Fibroblast of skin of left quadriceps (primary cell): ENCODE data around the gene SHLD1.

ENCODE experiments used
- DNase-seq, 2 experiments: peaks; one replicate each; pipeline ENCODE4 v3.0.0-alpha.2; 2013; ENCODE audit warnings: low read depth in 2 of 2

The SHLD1 gene

DNA sequence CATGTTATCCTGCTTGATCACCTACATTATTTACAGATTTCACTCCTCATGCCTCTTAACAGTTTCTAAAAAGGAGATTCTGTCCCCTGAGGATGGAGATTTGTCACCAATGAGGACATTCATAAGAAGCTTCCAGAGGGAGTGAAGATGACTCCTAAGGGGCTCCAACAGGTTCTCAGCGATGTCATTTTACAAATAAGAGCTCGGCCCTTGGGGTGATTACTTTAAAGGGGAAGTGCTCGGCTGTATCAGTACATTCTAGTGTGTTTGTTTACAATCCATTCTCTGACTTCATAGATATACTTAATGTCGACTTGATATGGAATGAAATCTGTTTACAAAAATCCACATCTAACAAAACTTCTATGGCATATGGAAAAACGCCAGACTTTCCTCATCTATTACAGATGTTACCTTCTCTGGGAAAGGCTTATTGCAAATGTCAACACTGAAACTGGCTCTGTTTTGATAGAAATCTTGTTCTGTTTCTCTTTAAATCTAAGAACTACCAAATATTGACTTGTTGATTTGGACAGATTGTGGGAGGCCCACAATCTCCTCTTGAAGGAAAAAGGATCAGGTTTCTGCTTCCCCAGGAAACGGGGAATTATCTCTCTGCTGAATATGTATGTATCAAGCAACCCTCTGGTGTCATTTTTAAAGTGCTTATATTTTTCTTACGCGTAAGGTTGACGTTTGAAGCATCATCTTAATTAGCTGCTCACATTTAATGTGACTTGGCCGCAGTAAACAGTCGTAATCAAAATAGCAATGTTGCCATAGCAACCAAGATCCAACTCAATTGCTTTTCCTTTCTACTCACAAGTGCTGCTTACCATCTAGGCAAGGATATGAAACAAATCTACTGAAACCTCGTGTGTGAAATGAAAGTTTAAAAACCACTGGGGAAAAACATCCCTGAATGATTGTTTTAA lies 95.7 kb downstream of the SHLD1 start:
- DNase-seq: no peak

DNA sequence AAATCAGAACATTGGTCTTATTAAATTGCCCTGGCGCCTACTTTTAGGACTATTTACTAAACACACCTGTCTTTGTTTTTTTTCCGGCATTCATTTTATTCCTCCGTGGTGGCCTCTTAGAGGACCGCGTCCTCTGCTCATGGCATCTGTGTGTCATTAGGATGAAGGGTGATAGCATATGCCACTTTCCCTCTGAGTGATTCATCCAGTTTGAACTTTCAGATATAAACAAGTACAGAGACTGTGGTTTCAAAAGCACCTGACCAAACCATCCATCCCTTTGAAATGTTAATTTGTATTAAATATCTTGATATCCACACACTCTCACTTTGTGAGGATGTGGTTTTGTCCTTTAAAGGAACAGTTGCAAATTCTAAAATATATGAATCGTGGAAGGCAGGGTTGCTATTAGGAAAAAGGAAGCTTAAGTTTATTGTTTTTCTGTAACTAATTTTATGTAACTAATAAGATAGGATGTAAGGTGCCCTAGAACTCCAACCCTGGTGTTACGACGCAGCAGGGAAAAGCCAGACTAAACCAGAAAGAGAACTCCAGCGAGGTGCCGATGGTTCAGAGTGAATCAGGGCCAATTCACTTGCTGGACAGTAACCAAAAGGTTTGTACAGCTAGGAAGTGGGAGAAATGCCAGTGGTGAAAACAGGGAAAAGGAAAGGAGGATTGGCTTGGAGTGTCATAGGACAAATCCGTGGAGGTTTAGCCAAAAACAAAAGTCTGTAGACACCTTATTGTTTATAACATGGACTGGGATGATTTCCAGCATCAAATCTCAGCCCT lies 98.7 kb downstream of the SHLD1 start:
- DNase-seq: no peak

DNA sequence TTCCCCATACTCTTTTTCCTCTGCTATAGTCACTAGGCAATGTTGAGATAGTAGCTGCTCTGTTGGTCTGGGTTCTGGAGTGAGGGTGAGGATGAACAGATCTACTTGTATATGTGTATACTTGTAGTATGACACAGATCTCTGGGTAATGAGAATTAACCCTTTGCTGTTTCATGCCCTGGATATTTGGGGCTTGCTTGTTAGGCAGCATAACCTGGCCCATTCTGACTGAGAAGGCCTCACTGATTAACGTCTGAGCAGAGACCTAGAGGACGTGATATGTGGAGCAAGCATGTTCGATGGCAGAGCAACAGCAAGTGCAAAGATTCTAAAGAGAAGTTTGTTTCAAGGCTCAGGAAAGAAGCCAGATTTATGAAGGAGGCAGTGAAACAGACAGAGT lies 105.7 kb downstream of the SHLD1 start:
- DNase-seq: no peak

DNA sequence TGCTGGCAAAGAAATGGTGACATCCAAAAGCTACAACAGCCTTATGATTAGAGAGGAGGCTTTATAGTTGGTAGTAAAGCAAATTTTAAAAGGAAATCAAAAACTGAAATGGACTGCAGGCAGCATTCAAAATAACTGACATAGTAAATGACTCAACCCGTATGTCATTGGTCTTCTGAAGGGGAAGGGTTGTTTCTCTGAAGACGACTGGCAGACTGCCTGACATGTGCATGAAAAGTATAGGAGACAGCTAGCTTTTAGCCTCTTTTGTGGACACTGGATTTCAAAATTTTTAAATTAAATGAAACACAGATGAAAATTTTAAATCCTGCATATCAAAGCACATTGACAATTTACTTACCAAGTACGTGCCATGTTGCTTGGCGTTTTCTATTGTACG lies 109.4 kb downstream of the SHLD1 start:
- no peak for DNase-seq

DNA sequence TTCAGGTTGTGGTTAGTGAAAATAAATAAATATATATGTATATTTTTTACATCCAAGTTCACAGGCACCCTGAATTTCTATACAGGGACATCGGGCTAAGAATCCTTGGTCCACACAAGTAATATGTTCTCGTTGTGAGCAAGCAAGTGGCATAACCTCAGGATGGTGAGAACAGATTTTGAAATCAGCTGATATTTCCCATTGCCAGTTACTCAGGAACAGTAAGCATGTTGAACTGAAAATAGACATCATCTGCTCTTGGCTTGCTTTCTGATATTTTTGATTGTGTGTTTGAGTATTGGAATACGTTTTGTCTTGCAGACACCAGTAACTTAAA lies 112.5 kb downstream of the SHLD1 start:
- DNase-seq: no peak

DNA sequence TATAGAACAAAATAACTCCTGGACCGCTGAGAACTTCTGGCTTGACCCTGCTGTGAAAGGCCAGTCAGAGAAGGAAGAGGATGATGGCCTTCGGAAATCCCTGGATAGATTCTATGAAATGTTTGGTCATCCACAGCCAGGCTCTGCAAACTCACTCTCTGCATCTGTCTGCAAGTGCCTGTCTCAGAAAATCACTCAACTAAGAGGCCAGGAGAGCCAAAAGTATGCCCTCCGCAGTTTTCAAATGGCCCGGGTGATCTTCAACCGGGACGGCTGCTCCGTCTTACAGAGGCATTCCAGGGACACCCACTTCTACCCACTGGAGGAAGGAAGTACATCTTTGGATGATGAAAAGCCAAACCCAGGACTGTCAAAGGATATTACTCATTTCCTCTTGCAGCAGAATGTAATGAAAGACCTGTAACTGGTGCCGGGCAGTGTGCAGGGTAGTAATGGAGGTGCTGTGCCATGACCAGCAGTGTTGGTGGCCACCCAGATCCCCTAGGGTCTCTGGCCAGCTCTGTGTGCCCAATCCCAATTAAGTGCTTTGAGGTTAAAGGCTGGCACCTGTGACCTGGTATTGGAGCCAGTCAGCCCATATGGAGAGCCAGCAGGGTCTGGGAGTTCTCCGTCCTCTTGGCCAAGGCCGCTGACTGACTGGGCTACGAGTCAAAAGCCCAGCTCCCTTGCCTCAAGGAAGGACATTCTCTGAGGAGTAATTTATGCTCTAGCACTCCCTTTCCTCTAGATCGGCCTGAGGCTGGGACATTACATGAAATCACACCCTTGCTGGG lies 113.0 kb downstream of the SHLD1 start:
- no peak for DNase-seq

DNA sequence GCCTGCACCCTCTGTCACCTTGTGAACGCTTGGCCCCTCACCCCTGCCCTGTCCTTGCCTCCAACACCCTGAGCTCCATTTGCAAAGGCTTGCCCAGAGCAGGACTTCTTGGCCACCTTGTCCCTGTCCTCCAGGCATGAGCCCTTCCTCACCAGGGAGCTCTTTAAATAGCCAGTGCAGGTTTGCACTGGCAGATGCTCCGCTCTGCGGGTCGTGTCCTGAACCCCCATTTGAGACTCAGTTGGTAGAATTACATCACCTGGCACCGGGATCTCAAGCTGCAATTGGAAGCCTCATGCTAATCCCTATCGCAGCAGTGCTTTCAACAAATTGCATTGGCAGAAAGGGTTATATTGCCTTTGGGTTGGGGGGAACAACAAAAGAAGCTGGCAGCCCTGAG lies 114.2 kb downstream of the SHLD1 start:
- no peak for DNase-seq

DNA sequence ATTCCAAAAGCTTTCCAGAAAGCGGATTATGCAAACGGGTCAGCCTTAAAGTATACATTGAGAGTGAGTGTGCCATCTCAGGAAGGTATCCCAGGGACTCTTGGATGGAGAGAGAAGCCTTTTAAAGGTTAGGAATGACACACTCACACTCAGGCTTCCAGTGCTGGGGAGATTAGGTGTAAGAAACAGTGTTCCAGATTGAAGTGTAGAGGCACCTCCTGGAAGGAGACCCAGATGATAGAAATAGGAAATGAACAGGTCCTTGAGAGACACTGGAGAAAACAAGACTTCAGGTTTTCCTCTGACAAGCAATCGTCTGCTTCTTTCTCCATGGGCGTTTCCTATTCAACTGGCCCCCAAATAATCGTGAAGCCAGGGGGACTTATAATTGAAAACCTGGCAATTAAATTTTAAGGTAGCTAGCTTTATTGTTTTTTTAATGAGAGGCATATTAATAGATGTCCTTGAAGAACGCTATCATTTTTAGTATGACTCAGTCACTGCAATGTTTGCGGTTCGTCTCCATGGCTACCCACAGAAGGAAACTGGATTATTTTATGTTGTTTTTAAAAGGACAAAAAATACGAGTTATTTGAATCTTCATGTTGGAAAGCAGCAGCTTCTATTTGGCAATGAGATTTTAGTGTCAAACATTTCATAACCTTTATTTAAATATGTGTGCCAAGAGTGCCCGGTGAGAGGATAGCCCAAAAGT lies 114.8 kb downstream of the SHLD1 start:
- no peak for DNase-seq

DNA sequence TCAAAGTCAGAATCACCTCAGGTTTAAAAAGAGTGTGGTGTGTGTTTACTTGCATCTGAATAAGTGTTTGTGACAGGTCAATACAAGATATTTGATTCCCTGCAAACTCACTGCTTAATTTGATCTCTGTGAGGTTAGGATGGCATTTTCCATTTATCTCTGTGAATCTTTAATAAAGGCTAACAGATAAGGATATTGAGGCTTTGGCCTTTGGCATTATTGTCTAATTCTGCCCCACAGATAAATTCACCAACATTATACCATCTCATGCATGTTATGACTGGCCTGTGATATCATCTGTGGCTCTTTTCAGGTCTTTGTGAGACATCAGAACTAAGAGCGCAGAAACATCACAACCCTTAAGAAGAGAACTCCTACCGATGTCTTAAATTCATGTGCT lies 115.4 kb downstream of the SHLD1 start:
- no peak for DNase-seq

DNA sequence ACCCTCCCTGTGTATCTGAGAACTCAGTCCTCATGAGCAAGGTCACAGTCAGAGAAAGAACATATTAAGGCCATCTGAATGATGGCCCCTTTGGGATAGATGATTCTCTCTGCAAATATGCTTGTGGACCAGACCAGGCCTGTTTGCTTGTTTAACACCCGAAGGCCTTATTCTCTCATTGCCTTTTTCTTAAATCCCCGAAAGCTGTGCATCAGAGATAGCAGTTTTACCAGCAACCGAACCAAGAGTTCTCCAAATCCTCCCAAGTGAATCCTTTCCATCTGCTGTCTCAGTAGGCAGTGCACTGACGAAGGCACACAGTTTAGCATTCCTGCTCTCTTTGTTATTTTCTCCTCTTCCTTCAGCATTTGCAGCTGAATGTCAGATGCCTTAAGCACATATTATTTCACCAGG lies 120.4 kb downstream of the SHLD1 start:
- no peak for DNase-seq

DNA sequence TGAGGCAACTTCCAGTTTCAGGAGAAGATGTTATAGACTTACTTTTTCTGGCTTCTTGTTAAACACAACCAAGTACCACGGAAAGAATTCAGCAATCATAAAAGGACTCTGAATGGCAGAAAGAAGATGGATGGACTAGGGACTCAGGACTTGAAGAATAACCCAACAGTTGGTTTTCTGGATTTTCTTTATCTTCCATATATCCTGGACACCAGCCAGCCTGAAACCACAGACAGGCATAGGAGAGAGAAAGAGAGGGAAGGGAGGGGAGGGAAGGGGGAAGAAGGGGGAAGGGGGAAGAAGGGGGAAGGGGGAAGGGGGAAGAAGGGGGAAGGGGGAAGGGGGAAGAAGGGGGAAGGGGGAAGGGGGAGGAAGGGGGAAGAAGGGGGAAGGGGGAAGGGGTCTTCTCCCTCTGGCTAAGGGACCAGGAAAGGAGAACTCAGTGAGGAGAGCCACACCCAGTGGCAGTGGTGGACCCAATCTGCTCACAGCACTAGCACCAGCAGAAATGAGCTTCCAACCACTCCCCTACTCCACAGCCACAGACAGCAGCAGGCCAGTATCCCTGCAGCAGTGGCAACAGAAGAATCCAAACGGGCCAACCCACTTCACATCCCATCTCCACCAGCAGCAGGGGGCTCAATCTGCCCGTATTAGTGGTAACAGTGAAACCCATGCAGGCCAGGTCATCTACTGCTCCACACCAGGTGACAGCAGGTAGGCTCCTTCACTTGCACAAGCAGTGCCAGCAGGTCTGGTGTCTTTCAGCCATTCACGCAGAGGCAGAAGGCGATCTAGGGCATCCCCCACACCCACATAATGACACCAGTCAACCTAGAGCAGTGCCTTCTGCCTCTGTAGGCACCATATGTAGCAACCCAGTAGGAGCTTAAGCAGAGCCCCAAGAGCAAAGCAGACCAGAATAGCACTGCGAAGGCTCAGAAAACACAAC lies 121.5 kb downstream of the SHLD1 start:
- DNase-seq: no peak

DNA sequence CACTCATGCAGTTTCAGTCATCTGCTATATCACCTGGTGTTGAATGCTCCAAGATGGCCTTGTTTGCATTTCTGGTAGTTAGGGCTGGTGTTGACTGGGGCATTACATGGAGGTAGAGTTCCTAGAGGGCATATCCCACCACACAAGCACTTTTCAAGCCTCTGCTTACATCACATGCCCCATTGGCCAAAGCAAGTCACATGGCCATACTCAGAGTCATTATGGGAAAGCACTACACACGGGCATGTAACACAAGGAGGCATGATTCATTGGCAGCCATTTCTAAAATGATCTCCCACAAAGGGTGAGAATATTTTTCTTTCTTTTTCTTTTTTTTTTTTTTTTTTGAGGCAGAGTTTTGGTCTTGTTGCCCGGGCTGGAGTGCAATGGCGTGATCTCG lies 126.9 kb downstream of the SHLD1 start:
- DNase-seq: no peak

DNA sequence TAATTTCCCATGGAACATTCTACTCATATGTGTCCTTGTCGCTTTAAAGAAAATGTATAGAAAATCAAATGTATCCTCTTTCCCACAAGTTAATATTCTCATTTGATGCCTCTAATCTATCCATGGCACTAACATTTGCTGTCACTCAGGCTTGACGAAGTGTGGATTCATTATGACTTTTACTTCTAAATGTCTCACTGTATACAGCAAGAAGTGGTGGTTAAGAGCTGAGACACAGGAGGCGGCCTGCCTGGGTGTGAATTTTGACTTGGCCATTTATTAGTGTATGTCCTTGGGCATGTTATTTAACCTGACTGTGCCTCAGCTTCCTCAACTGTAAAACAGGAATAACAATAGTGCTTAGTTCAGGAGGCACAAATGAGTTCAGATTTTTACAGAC lies 130.1 kb downstream of the SHLD1 start:
- no peak for DNase-seq

DNA sequence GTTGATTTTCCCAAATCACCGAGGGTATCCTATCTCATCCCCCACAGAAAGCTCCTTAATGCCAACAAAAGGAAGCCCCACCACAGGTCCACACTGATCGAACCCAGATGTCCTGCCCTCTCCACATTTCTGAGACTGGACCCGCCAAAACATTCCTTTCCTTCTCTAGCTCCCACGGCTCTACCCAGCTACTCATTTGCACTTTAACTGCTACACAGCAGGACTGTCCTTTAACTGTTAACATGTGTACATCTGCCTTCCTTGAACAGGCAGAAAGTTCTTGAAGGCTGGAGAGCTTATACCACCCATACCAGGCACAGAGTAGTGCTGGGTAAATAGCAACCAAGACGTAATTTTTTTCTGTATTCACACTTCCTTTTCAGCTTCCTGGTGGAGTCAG lies 131.5 kb downstream of the SHLD1 start:
- no peak for DNase-seq

DNA sequence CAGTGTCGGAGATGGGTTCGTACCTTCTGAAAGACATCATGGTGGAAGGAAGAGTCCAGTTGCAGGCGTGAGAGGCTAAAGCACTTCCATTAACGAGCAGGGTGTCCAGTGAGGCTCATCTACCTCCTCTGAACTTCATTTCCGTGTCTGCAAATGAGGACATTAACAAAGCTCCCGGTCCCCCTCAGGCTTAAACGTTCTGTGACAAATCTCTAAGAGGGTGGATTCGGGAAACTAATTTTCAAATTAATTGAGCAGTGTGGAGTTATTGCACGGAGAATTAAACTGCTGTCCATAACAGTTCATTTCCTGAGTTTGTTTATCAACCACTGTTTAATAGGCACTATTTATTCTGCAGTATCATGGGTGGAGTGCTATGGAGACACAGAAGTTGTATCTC lies 132.0 kb downstream of the SHLD1 start:
- DNase-seq: no peak

DNA sequence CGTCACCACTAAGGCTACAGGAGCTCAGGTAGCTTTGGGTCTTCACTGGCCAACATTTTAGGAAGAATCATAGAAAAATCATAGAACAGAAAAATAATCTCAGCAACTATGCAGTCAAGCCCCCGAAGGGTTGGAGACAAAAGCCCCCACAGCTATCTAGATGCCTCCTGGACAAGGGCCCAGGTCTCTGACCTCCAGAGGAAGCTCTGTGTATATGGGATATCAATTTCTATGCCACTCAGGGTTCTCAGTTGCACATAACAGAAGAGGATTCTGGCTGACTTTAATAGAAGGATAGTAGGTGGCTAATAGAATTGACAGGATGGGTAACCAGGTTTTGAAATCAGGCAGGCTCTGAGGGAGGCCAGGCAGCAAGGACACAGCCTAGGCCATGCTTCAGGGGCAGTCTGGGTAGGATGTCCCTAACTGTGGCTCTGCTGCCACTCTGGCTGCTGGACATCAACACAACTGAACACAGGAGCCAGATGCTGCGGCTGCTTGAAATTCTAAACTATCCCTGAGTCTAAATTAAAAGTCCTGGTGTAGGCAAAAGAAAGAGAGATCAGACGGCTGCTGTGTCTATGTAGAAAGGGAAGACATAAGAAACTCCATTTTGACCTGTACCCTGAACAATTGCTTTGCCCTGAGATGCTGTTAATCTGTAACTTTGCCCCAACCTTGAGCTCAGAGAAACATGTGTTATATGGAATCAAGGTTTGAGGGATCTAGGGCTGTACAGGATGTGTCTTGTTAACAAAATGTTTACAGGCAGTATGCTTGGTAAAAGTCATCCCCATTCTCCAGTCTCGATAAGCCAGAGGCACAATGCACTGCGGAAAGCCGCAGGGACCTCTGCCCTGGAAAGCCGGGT lies 134.5 kb downstream of the SHLD1 start:
- DNase-seq: no peak

DNA sequence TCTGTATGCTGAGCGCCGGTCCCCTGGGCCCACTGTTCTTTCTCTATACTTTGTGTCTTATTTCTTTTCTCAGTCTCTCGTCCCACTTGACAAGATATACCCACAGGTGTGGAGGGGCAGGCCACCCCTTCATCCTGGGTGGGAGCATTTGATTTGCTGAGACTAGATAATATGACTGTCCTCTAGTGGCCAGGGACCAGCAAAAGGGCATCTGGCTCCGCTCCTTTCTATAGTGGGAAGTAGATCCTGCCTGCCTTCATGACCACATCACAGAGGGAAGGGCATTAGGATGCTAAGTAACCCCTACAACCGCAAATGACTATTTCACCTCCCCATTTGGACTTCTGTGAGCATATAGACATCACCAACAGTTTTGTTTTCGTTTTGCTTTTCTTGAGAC lies 135.7 kb downstream of the SHLD1 start:
- no peak for DNase-seq

DNA sequence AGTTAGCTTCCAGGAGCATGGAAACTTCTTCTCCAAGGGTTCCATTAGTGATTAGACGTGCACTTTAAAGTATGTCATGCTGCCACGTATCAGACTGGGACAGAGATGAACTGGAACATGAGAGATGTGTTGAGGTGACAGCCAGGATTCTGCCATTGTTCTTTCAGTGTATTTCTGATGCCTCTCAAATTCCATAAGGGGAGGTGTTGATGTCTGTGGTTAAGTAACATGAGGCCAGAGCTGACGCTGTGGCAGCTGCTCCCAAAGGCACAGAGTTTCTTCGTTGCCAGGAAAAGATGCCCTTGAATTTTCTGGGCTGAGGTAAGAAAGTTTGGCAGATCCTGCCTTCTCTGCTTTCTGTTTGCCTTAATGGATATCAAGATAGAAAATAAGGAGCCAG lies 136.6 kb downstream of the SHLD1 start:
- no peak for DNase-seq

DNA sequence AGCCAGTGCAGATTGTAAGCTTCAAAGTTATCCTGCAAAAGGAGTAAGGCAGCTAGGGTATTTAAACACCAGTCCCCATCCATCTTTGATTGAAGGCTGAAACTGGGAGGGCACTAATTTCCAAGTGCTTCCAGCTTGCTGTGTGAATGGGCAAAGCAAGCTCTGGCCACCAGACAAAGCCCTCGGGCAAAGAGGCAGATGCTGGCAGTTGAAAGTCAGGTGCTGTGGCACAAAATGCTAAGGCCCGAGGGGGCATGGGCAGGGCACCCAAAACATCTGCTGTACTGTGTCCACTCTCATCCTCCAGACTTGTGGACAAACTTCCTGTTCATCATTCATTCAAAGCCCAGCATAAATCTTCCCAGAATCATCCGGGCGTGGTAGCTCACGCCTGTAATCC lies 137.2 kb downstream of the SHLD1 start:
- no peak for DNase-seq

DNA sequence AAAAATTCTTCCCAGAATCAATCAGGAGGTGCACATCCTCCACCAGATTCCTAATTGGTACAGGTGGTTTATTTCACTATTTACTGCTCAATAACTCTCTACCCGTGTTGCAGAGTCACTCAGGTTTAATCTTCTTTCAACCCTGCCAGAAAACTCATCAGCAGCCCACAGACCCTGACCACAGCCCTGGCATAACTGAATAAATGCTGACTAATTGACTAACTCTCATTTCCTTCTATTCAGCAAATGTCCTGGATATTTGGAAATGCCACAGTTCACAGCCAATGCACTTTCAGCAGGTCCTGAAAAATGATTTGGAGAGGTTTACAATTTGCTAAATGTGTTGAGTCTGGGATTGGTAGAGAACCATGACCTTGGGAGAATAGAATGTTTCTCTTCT lies 137.8 kb downstream of the SHLD1 start:
- DNase-seq: no peak
